Liver (tissue), 9 donors: ENCODE data around the gene PMFBP1. TPM values are rescaled to one million over a fixed set of nuclear protein-coding genes. Genes with fewer than 3 reads are reported as not detected.

Experiments
- DNase-seq: peaks from one replicate; pipeline ENCODE4 v3.0.0-alpha.2; 2017; ENCODE audit warnings: low spot score
- H3K27ac ChIP-seq, 2 donors: one replicate each; pipeline ENCODE4 v1.7.0; 2013; ENCODE audit warnings: inconsistent platforms in 2 of 2, low read length in 2 of 2, control low read depth in 1 of 2, low read depth in 1 of 2, mild to moderate bottlenecking in 1 of 2
- H3K27me3 ChIP-seq, 4 donors: one replicate each; pipeline versions ENCODE4 v1.6.1 to v1.7.0; 2013; ENCODE audit warnings: low read length in 3 of 4, inconsistent platforms in 1 of 4, mild to moderate bottlenecking in 1 of 4, moderate library complexity in 1 of 4; ENCODE audit not compliant: control insufficient read depth in 4 of 4, insufficient read depth in 4 of 4
- H3K36me3 ChIP-seq, 4 donors: one replicate each; pipeline versions ENCODE4 v1.6.1 to v1.7.0; 2013; ENCODE audit warnings: low read length in 3 of 4, mild to moderate bottlenecking in 3 of 4, low read depth in 1 of 4, moderate library complexity in 1 of 4; ENCODE audit not compliant: control insufficient read depth in 4 of 4, insufficient read depth in 3 of 4
- H3K4me1 ChIP-seq, 4 donors: one replicate each; pipeline versions ENCODE4 v1.6.1 to v1.7.0; 2013; ENCODE audit warnings: low read length in 3 of 4, mild to moderate bottlenecking in 3 of 4, moderate library complexity in 1 of 4; ENCODE audit not compliant: control insufficient read depth in 4 of 4, insufficient read depth in 4 of 4
- H3K4me3 ChIP-seq, 3 donors: one replicate each; pipeline versions ENCODE4 v1.6.1 to v1.7.0; 2013; ENCODE audit warnings: low read length in 3 of 3, control low read depth in 1 of 3, low read depth in 1 of 3, mild to moderate bottlenecking in 1 of 3
- H3K9ac ChIP-seq, 2 donors: one replicate each; pipeline ENCODE4 v1.7.0; 2013; ENCODE audit warnings: low read length in 2 of 2, mild to moderate bottlenecking in 2 of 2, moderate library complexity in 2 of 2, control low read depth in 1 of 2, low read depth in 1 of 2
- H3K9me3 ChIP-seq, 4 donors: one replicate each; pipeline versions ENCODE4 v1.6.1 to v1.7.0; 2013; ENCODE audit warnings: low read length in 3 of 4; ENCODE audit not compliant: control insufficient read depth in 4 of 4
- ATF3 ChIP-seq: IDR thresholded peaks from 2 replicates; pipeline ENCODE4 v1.6.1; 2016; ENCODE audit warnings: antibody characterized with exemption
- CTCF ChIP-seq: fragments of 150-350 bp; IDR thresholded peaks from 2 replicates; pipeline ENCODE4 v1.5.1; 2017; ENCODE audit warnings: improper control_type of control experiment, low read depth, low read length; ENCODE audit not compliant: missing input control
- EGR1 ChIP-seq, 2 donors: IDR thresholded peaks; 2 replicates each; pipeline ENCODE4 v1.6.1; 2016 to 2018; ENCODE audit warnings: antibody characterized with exemption in 2 of 2, low read depth in 2 of 2
- FOXA1 ChIP-seq: IDR thresholded peaks from 2 replicates; pipeline ENCODE4 v1.6.1; 2016; ENCODE audit warnings: antibody characterized with exemption
- FOXA2 ChIP-seq: IDR thresholded peaks from 2 replicates; pipeline ENCODE4 v1.6.1; 2016; ENCODE audit warnings: antibody characterized with exemption
- GABPA ChIP-seq, 2 donors: IDR thresholded peaks in 1 of 2; conservative IDR thresholded peaks in 1 of 2; 2 replicates each; pipeline ENCODE4 v1.6.1; 2016; ENCODE audit warnings: antibody characterized with exemption in 2 of 2, mild to moderate bottlenecking in 1 of 2, moderate library complexity in 1 of 2
- HNF4A ChIP-seq, 2 donors: conservative IDR thresholded peaks; 2 replicates each; pipeline ENCODE4 v1.6.1; 2016; ENCODE audit warnings: antibody characterized with exemption in 2 of 2, mild to moderate bottlenecking in 2 of 2
- HNF4G ChIP-seq: IDR thresholded peaks from 2 replicates; pipeline ENCODE4 v1.6.1; 2016; ENCODE audit warnings: antibody characterized with exemption
- JUND ChIP-seq, 2 donors: IDR thresholded peaks; 2 replicates each; pipeline ENCODE4 v1.6.1; 2016; ENCODE audit warnings: antibody characterized with exemption in 2 of 2
- NR2F2 ChIP-seq: IDR thresholded peaks from 2 replicates; pipeline ENCODE4 v1.6.1; 2016; ENCODE audit warnings: antibody characterized with exemption
- RAD21 ChIP-seq, 2 donors: IDR thresholded peaks; 2 replicates each; pipeline ENCODE4 v1.6.1; 2016; ENCODE audit warnings: antibody characterized with exemption in 2 of 2, mild to moderate bottlenecking in 2 of 2
- REST ChIP-seq: IDR thresholded peaks from 2 replicates; pipeline ENCODE4 v1.6.1; 2016; ENCODE audit warnings: antibody characterized with exemption, mild to moderate bottlenecking
- RXRA ChIP-seq, 2 donors: IDR thresholded peaks; 2 replicates each; pipeline ENCODE4 v1.6.1; 2017 to 2018; ENCODE audit warnings: antibody characterized with exemption in 2 of 2, mild to moderate bottlenecking in 1 of 2
- SP1 ChIP-seq: IDR thresholded peaks from 2 replicates; pipeline ENCODE4 v1.6.1; 2018; ENCODE audit warnings: antibody characterized with exemption, mild to moderate bottlenecking
- TAF1 ChIP-seq: conservative IDR thresholded peaks from 2 replicates; pipeline ENCODE4 v1.6.1; 2016; ENCODE audit warnings: antibody characterized with exemption, mild to moderate bottlenecking
- YY1 ChIP-seq: IDR thresholded peaks from 2 replicates; pipeline ENCODE4 v1.6.1; 2016; ENCODE audit warnings: antibody characterized with exemption, mild to moderate bottlenecking
- ZBTB33 ChIP-seq: IDR thresholded peaks from 2 replicates; pipeline ENCODE4 v1.6.1; 2016; ENCODE audit warnings: antibody characterized with exemption
- WGBS: extraction: QIAGEN DNeasy Blood & Tissue Kit; methylation state at CpG from one replicate; pipeline ENCODE4 v1.1.7; 2013; 5-methylcytosine and 5-hydroxymethylcytosine counted together
- polyA plus RNA-seq, 2 donors: library from polyadenylated mRNA; stranded (reverse) in 1 of 2; unstranded in 1 of 2; fragments of 200-250 nt in 1 of 2; fragments of >200 nt in 1 of 2; fragmentation: Nextera tagmentation in 1 of 2; extraction: Ambion mirVana in 1 of 2; gene quantifications; one replicate each; pipeline versions ENCODE4 v1.2.1 to v1.2.3, GENCODE V29; 2013 to 2015
- total RNA-seq, 2 donors: library from RNA; depleted of rRNA; stranded (reverse); fragments of >200 nt; gene quantifications; one replicate each; pipeline ENCODE4 v1.2.3, GENCODE V29; 2014
- TF ChIP-seq, protein P1 (sequence below): IDR thresholded peaks from 2 replicates; pipeline ENCODE4 v1.6.1; 2016; ENCODE audit warnings: antibody characterized with exemption
- donor health status: healthy.
- donor health status: healthy.
- donor health status: healthy.
- donor health status: healthy.
- donor health status: healthy.

Gene PMFBP1
- total and polyA plus RNA-seq, 4 donors = 0.06 to 1.4 (median 0.29) TPM

- H3K9ac ChIP-seq = no peak overlapping the region
- H3K27ac ChIP-seq = no peak overlapping the region
- H3K4me1 ChIP-seq = no peaks in the 10 kb centered on the region
- 86% methylated on average over 1 of the region's 1 CpG for WGBS
- no peak overlapping the region for H3K4me3 ChIP-seq
- no peak for DNase-seq
- H3K27me3 ChIP-seq = no peaks in the 10 kb centered on the region
- no peak for TF ChIP-seq GABPA (IDR thresholded peaks at IDR 0.05 in 1 of 2, conservative IDR thresholded peaks at IDR 0.05 in 1 of 2)
- TF ChIP-seq ZBTB33 = no peak
- no peak for TF ChIP-seq EGR1 (IDR thresholded peaks at IDR 0.05; ENCODE audit: low read depth in 2 of 2)
- TF ChIP-seq JUND (IDR thresholded peaks at IDR 0.05) = no peak
- TF ChIP-seq SP1 = no peak
- no peak for TF ChIP-seq RAD21 (IDR thresholded peaks at IDR 0.05)
- no peak for TF ChIP-seq FOXA2
- no peak for TF ChIP-seq HNF4A (conservative IDR thresholded peaks at IDR 0.05)
- TF ChIP-seq TAF1 = no peak
- no peak for TF ChIP-seq CTCF
- TF ChIP-seq, protein P1, sequence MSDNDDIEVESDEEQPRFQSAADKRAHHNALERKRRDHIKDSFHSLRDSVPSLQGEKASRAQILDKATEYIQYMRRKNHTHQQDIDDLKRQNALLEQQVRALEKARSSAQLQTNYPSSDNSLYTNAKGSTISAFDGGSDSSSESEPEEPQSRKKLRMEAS = no peak
- TF ChIP-seq HNF4G = no peak
- peaks cover 0 to 1% (median 0%) of the 10 kb centered on the region in 4 donors for H3K9me3 ChIP-seq
- H3K36me3 ChIP-seq = no peaks in the 10 kb centered on the region
These were observed 2.0 kb upstream of the PMFBP1 start for GRCh38 chr16:72173997-72174396.

GRCh38 chr16:72171236-72171635, 719 bp downstream of the PMFBP1 start:
- no peak for TF ChIP-seq YY1
- TF ChIP-seq NR2F2 = no peak
- no peak for TF ChIP-seq HNF4A (conservative IDR thresholded peaks at IDR 0.05)
- TF ChIP-seq GABPA (IDR thresholded peaks at IDR 0.05 in 1 of 2, conservative IDR thresholded peaks at IDR 0.05 in 1 of 2) = no peak
- no peak for TF ChIP-seq EGR1 (IDR thresholded peaks at IDR 0.05; ENCODE audit: low read depth in 2 of 2)
- TF ChIP-seq FOXA2 = no peak
- no peak for TF ChIP-seq ZBTB33
- no peak for TF ChIP-seq FOXA1
- TF ChIP-seq REST = no peak
- TF ChIP-seq SP1 = no peak
- no peak for TF ChIP-seq RXRA (IDR thresholded peaks at IDR 0.05)
- TF ChIP-seq ATF3 = no peak
- no peak overlapping the region for H3K9ac ChIP-seq
- WGBS = 80% methylated on average over 1 of the region's 1 CpG

More at GRCh38 chr16:72171236-72171635, 719 bp downstream of the PMFBP1 start:
- Histone ChIP-seq H3K27me3 (no peaks in the 10 kb centered on the region), H3K36me3 (no peaks in the 10 kb centered on the region), H3K27ac (no peak overlapping the region), H3K9me3 (no peaks in the 10 kb centered on the region), H3K4me3 (no peak overlapping the region), H3K4me1 (no peaks in the 10 kb centered on the region)
- DNase-seq = no peak
